Stimulated activated CD4-positive, alpha-beta T cell treated with anti-CD3 and anti-CD28 coated beads, Interleukin-1b, Interleukin-23, amount 100 ng/mL, for 1 hour (primary cell): ENCODE measurements around the gene SLC28A1.
"Not testable (repeated sequence)": the region's sequence is repeated elsewhere in the genome, so short reads cannot be mapped to it uniquely, and the experiment has no call there.

Source experiments
- DNase-seq, 2 donors: peaks; one replicate each; pipeline ENCODE4 v3.0.0-alpha.2; 2020; ENCODE audit warnings: low read depth in 2 of 2

SLC28A1 gene

GRCh38 chr15:84883916-84884781 lies at the start of gene SLC28A1:
Gene SLC28A1, plus strand, starts transcription at chr15:84884662. Its CDS starts 3,099 bp downstream, at chr15:84887761.
- DNase-seq, result no peak

- no peak for DNase-seq
Measured at GRCh38 chr15:84834969-84835368, 49.5 kb upstream of the SLC28A1 start.

GRCh38 chr15:84835661-84836337 lies 48.7 kb upstream of the SLC28A1 start:
- DNase-seq, result no peak

GRCh38 chr15:84836844-84837243 lies 47.6 kb upstream of the SLC28A1 start:
- no peak for DNase-seq

GRCh38 chr15:84839714-84840113 lies 44.7 kb upstream of the SLC28A1 start:
- no peak for DNase-seq

GRCh38 chr15:84840255-84840654 lies 44.2 kb upstream of the SLC28A1 start:
- no peak for DNase-seq

- no peak for DNase-seq
Measured at GRCh38 chr15:84840741-84841429, 43.6 kb upstream of the SLC28A1 start.

GRCh38 chr15:84842781-84843180 lies 41.7 kb upstream of the SLC28A1 start:
- no peak for DNase-seq

GRCh38 chr15:84844964-84845363 lies 39.5 kb upstream of the SLC28A1 start:
- DNase-seq, result no peak

GRCh38 chr15:84845631-84846030 lies 38.8 kb upstream of the SLC28A1 start:
- DNase-seq, result not testable (repeated sequence)

GRCh38 chr15:84846269-84846668 lies 38.2 kb upstream of the SLC28A1 start:
- DNase-seq, result no peak

GRCh38 chr15:84847382-84847781 lies 37.1 kb upstream of the SLC28A1 start:
- no peak for DNase-seq

GRCh38 chr15:84852212-84852611 lies 32.2 kb upstream of the SLC28A1 start:
- no peak for DNase-seq

GRCh38 chr15:84855136-84855535 lies 29.3 kb upstream of the SLC28A1 start:
- no peak for DNase-seq

GRCh38 chr15:84855765-84856164 lies 28.7 kb upstream of the SLC28A1 start:
- DNase-seq, result no peak

- no peak for DNase-seq
Measured at GRCh38 chr15:84856731-84857417, 27.6 kb upstream of the SLC28A1 start.

- no peak for DNase-seq
Measured at GRCh38 chr15:84857418-84858004, 27.0 kb upstream of the SLC28A1 start.

GRCh38 chr15:84858231-84858630 lies 26.2 kb upstream of the SLC28A1 start:
- no peak for DNase-seq

- no peak for DNase-seq
Measured at GRCh38 chr15:84859144-84859543, 25.3 kb upstream of the SLC28A1 start.

- no peak for DNase-seq
Measured at GRCh38 chr15:84859651-84860050, 24.8 kb upstream of the SLC28A1 start.

GRCh38 chr15:84861781-84862180 lies 22.7 kb upstream of the SLC28A1 start:
- DNase-seq, result no peak
